T-helper 17 cell (primary cell): ENCODE results near the gene TIMM50. TPM values are rescaled to one million over a fixed set of nuclear protein-coding genes. Genes with fewer than 3 reads are reported as not detected.

Experiments
- ATAC-seq: fragments of 150-1000 bp; cut with Tn5 transposase; 2 replicates; pipeline ENCODE4 v1.10.0; 2021; ENCODE audit warnings: mild to moderate bottlenecking, moderate library complexity
- DNase-seq, 3 donors: peaks; one replicate each; pipeline versions ENCODE4 v3.0.0 to v3.0.0-alpha.2; 2020 to 2021
- H3K9me3 ChIP-seq: one replicate; pipeline ENCODE4 v1.7.0; 2013; ENCODE audit warnings: low read length, mild to moderate bottlenecking; ENCODE audit not compliant: control insufficient read depth, poor library complexity, severe bottlenecking
- H3K27ac Mint-ChIP-seq: one replicate; pipeline ENCODE4 v1.8.0; 2022; ENCODE audit warnings: mild to moderate bottlenecking, moderate library complexity, mixed read lengths
- H3K27me3 Mint-ChIP-seq: one replicate; pipeline ENCODE4 v1.8.0; 2022; ENCODE audit warnings: mixed read lengths
- H3K36me3 Mint-ChIP-seq: one replicate; pipeline ENCODE4 v1.8.0; 2022; ENCODE audit warnings: low read depth, mixed read lengths
- H3K4me1 Mint-ChIP-seq: one replicate; pipeline ENCODE4 v1.8.0; 2022; ENCODE audit warnings: mild to moderate bottlenecking, mixed read lengths
- H3K4me3 Mint-ChIP-seq: one replicate; pipeline ENCODE4 v1.8.0; 2022; ENCODE audit warnings: mild to moderate bottlenecking, moderate library complexity, mixed read lengths
- total RNA-seq, 4 donors: library from RNA in 2 of 4; stranded (reverse) in 2 of 4; gene quantifications; one replicate each; pipeline ENCODE4 v1.2.3 and lab custom pipeline; 2022 to 2026

Gene TIMM50
- total RNA-seq, 2 donors from 2014 or later: 44.9 to 53.0 TPM

- peaks cover 58% of the 10 kb centered on the region for H3K27me3 Mint-ChIP-seq
- H3K9me3 ChIP-seq: no peaks in the 10 kb centered on the region
- H3K36me3 Mint-ChIP-seq: peaks cover 15% of the 10 kb centered on the region
- no peak for DNase-seq
- peaks cover 25% of the 10 kb centered on the region for H3K4me1 Mint-ChIP-seq
- ATAC-seq: no peak
- peak within 1 kb of the TSS; percentile 27 for H3K27ac Mint-ChIP-seq
- peak within 1 kb of the TSS; percentile 83 for H3K4me3 Mint-ChIP-seq
Measured at GRCh38 chr19:39498798-39499642, 18.4 kb downstream of the TIMM50 start, which contains the start of gene DLL3. Gene DLL3, plus strand, starts transcription at chr19:39498947. Its CDS starts 28 bp downstream, at chr19:39498975.

GRCh38 chr19:39499932-39500331 lies 19.3 kb downstream of the TIMM50 start:
- peaks cover 67% of the 10 kb centered on the region for H3K27me3 Mint-ChIP-seq
- H3K27ac Mint-ChIP-seq: no peak overlapping the region
- H3K4me1 Mint-ChIP-seq: peaks cover 32% of the 10 kb centered on the region
- H3K9me3 ChIP-seq: no peaks in the 10 kb centered on the region
- H3K36me3 Mint-ChIP-seq: peaks cover 18% of the 10 kb centered on the region
- DNase-seq (no peak), ATAC-seq (no peak)
- peak overlapping the region; percentile 81 for H3K4me3 Mint-ChIP-seq

GRCh38 chr19:39500543-39500942 lies 19.9 kb downstream of the TIMM50 start:
- Mint-ChIP-seq H3K4me3 (peak overlapping the region; percentile 28), H3K36me3 (peaks cover 18% of the 10 kb centered on the region)

DNA sequence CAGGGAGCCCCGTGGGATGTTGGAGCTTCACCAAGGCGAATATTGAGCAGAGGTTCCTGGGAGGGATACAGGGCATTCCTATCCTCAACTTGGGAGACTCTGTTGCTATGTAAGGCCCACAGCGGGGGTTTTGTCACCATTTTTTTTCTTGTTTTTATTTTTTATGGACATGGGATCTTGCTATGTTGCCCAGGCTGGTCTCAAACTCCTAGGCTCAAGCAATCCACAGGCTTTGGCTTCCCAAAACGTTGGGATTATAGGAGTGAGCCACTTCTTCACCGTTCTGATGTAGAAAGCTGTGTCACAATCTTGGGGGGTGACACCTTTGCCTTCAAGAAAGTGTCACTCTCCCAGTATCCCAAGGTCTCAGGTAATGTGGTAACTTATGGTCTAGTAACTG lies 20.7 kb downstream of the TIMM50 start:
- DNase-seq (no peak), ATAC-seq (no peak)
- Mint-ChIP-seq H3K36me3 (peaks cover 18% of the 10 kb centered on the region), H3K4me1 (peaks cover 35% of the 10 kb centered on the region), H3K4me3 (no peak overlapping the region), H3K27ac (no peak overlapping the region), H3K27me3 (peaks cover 76% of the 10 kb centered on the region)
- no peaks in the 10 kb centered on the region for H3K9me3 ChIP-seq

More at GRCh38 chr19:39500543-39500942, 19.9 kb downstream of the TIMM50 start:
- no peak for DNase-seq
- H3K27me3 Mint-ChIP-seq: peaks cover 74% of the 10 kb centered on the region
- H3K4me1 Mint-ChIP-seq: peaks cover 32% of the 10 kb centered on the region
- no peaks in the 10 kb centered on the region for H3K9me3 ChIP-seq
- ATAC-seq: no peak
- no peak overlapping the region for H3K27ac Mint-ChIP-seq

DNA sequence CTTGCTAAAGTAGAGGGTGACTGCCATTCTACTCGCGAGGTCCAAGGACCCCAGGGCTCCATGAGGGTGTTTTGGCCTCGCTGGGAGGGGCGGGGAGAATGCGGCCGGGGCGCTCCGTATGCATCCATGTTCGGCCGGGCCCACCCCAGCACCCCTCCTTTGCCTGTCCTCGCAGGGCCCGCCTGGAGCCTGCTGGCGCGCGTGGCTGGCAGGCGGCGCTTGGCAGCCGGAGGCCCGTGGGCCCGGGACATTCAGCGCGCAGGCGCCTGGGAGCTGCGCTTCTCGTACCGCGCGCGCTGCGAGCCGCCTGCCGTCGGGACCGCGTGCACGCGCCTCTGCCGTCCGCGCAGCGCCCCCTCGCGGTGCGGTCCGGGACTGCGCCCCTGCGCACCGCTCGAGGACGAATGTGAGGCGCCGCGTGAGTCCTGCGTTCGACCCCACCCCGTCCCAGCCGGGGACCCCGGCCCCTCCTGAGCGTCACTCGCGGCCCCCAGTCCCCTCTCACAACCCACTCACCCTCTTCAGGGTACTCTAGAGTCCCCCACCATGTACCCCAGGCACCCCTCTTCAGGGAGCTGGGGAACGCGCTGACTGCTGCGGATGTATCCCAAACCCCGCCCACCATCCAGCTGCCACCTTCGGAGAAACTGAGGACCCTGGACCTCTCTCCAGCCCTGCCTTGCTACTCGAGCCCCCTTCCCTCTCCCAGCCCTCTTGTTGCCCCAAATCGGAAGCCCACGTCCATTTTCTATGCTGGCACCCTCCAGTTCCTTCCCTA lies 22.2 kb downstream of the TIMM50 start:
- Mint-ChIP-seq H3K4me3 (peak overlapping the region; percentile 51), H3K27ac (peak overlapping the region; percentile 44)
- ATAC-seq: peak; percentile 80

DNA sequence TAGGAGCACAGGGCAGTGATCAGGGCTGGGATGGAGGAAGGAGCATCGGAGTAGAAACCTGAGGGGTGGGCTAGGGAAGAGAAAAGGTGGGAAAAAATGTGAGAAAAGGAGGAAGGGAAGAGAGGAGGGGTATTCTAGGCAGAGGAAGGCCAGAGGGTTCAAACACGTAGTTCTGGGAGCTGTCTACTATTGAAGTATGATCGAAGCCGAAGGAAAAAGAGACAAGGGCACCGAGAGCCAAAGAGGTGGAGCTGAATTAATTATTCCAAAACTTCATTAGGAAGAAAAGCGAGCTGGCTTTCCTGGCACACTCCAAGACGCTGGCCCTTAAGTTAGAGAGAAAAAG lies 25.9 kb downstream of the TIMM50 start:
- Mint-ChIP-seq H3K27me3 (peaks cover 55% of the 10 kb centered on the region), H3K36me3 (peaks cover 7% of the 10 kb centered on the region), H3K4me1 (peaks cover 28% of the 10 kb centered on the region), H3K27ac (no peak overlapping the region), H3K4me3 (peak overlapping the region; percentile 81)
- DNase-seq: no peak
- H3K9me3 ChIP-seq: no peaks in the 10 kb centered on the region
- ATAC-seq: no peak

More for the DNA sequence above, 22.2 kb downstream of the TIMM50 start:
- H3K27me3 Mint-ChIP-seq: peaks cover 73% of the 10 kb centered on the region
- H3K4me1 Mint-ChIP-seq: peaks cover 44% of the 10 kb centered on the region
- peak; percentile 71 to 81 (median 74) for DNase-seq
- no peaks in the 10 kb centered on the region for H3K9me3 ChIP-seq
- H3K36me3 Mint-ChIP-seq: peaks cover 19% of the 10 kb centered on the region

DNA sequence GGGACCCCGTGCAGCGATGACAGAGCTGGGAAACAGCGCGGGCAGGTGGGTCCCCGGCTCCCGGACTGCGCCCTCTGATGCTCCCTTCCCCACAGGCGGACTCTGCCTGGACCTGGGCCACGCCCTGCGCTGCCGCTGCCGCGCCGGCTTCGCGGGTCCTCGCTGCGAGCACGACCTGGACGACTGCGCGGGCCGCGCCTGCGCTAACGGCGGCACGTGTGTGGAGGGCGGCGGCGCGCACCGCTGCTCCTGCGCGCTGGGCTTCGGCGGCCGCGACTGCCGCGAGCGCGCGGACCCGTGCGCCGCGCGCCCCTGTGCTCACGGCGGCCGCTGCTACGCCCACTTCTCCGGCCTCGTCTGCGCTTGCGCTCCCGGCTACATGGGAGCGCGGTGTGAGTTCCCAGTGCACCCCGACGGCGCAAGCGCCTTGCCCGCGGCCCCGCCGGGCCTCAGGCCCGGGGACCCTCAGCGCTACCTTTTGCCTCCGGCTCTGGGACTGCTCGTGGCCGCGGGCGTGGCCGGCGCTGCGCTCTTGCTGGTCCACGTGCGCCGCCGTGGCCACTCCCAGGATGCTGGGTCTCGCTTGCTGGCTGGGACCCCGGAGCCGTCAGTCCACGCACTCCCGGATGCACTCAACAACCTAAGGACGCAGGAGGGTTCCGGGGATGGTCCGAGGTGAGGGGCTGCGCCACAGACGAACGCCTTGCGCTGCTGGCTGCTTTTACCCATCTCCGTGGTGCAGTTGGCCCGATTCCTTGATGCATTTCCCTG lies 26.5 kb downstream of the TIMM50 start:
- peaks cover 7% of the 10 kb centered on the region for H3K36me3 Mint-ChIP-seq
- H3K4me1 Mint-ChIP-seq: peaks cover 28% of the 10 kb centered on the region
- DNase-seq: peak; percentile 23 to 31 (median 25)
- ATAC-seq: peak; percentile 69
- no peak overlapping the region for H3K27ac Mint-ChIP-seq
- peak overlapping the region; percentile 85 for H3K4me3 Mint-ChIP-seq
- H3K9me3 ChIP-seq: no peaks in the 10 kb centered on the region
- H3K27me3 Mint-ChIP-seq: peaks cover 56% of the 10 kb centered on the region

- Mint-ChIP-seq H3K27me3 (peaks cover 60% of the 10 kb centered on the region), H3K36me3 (peaks cover 7% of the 10 kb centered on the region), H3K4me3 (peak overlapping the region; percentile 85), H3K4me1 (peaks cover 28% of the 10 kb centered on the region), H3K27ac (no peak overlapping the region)
- ATAC-seq (no peak), DNase-seq (no peak)
- H3K9me3 ChIP-seq: no peaks in the 10 kb centered on the region
Measured at GRCh38 chr19:39507715-39508364, 27.2 kb downstream of the TIMM50 start.

GRCh38 chr19:39508629-39509028 lies 28.0 kb downstream of the TIMM50 start:
- no peaks in the 10 kb centered on the region for H3K9me3 ChIP-seq
- peaks cover 24% of the 10 kb centered on the region for H3K4me1 Mint-ChIP-seq
- H3K27me3 Mint-ChIP-seq: peaks cover 65% of the 10 kb centered on the region
- no peak for DNase-seq
- peaks cover 7% of the 10 kb centered on the region for H3K36me3 Mint-ChIP-seq
- ATAC-seq: no peak
- no peak overlapping the region for H3K4me3 Mint-ChIP-seq
- H3K27ac Mint-ChIP-seq: no peak overlapping the region

GRCh38 chr19:39509233-39509632 lies 28.6 kb downstream of the TIMM50 start:
- Mint-ChIP-seq H3K4me1 (peaks cover 21% of the 10 kb centered on the region), H3K4me3 (no peak overlapping the region), H3K36me3 (peaks cover 6% of the 10 kb centered on the region), H3K27me3 (peaks cover 65% of the 10 kb centered on the region), H3K27ac (no peak overlapping the region)
- H3K9me3 ChIP-seq: no peaks in the 10 kb centered on the region
- DNase-seq (no peak), ATAC-seq (no peak)

DNA sequence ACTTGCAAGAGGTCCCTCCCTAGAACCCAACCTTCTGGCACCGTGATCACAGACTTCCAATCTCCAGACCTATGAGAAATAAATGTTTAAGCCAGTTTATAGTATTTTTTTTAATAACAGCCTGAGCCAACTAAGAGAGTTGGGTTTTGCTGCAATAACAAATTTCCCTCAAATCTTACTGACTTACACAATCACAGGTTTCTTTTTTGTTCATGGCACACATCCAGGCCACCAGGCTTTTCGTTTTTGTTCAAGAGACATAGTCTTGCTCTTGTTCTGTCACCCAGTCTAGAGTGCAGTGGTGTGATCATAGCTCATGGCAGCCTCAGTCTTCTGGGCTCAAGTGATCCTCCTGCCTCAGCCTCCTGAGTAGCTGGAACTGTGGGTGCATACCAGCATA lies 32.4 kb downstream of the TIMM50 start:
- Mint-ChIP-seq H3K36me3 (peaks cover 10% of the 10 kb centered on the region), H3K4me3 (no peak overlapping the region), H3K27me3 (peaks cover 61% of the 10 kb centered on the region), H3K27ac (no peak overlapping the region), H3K4me1 (peaks cover 16% of the 10 kb centered on the region)
- no peaks in the 10 kb centered on the region for H3K9me3 ChIP-seq
- no peak for ATAC-seq
- no peak for DNase-seq

- peak within 1 kb of the TSS; percentile 80 for H3K4me3 Mint-ChIP-seq
- DNase-seq: no peak
Measured at GRCh38 chr19:39514840-39515550, 34.4 kb downstream of the TIMM50 start, which contains the start of gene SELENOV. Gene SELENOV, plus strand, starts transcription at chr19:39515139. Its CDS starts 74 bp downstream, at chr19:39515213.

More at GRCh38 chr19:39514840-39515550, 34.4 kb downstream of the TIMM50 start, which contains the start of gene SELENOV:
- Mint-ChIP-seq H3K27me3 (peaks cover 47% of the 10 kb centered on the region), H3K27ac (no peak within 1 kb of the TSS), H3K4me1 (peaks cover 15% of the 10 kb centered on the region), H3K36me3 (peaks cover 10% of the 10 kb centered on the region)
- peak; percentile 62 for ATAC-seq
- H3K9me3 ChIP-seq: no peaks in the 10 kb centered on the region
